Effector memory CD4-positive, alpha-beta T cell (primary cell): ENCODE data around the gene STON2.

ENCODE experiments used
- DNase-seq, 3 donors: peaks; one replicate each; pipeline ENCODE4 v3.0.0-alpha.2; 2020
- H3K27ac ChIP-seq: 2 replicates; pipeline ENCODE4 v1.7.0; 2013; ENCODE audit warnings: mild to moderate bottlenecking, low read length, moderate library complexity; ENCODE audit not compliant: insufficient read depth, poor library complexity, severe bottlenecking
- H3K27me3 ChIP-seq: replicated peaks from 2 replicates; pipeline ENCODE4 v1.7.0; 2013; ENCODE audit warnings: mild to moderate bottlenecking, low read length; ENCODE audit not compliant: insufficient read depth, control insufficient read depth, poor library complexity, severe bottlenecking
- H3K36me3 ChIP-seq: 2 replicates; pipeline ENCODE4 v1.7.0; 2013; ENCODE audit warnings: mild to moderate bottlenecking, low read length, moderate library complexity; ENCODE audit not compliant: control insufficient read depth, insufficient read depth
- H3K4me1 ChIP-seq: 2 replicates; pipeline ENCODE4 v1.7.0; 2013; ENCODE audit warnings: low read length, mild to moderate bottlenecking; ENCODE audit not compliant: control insufficient read depth, insufficient read depth, poor library complexity, severe bottlenecking
- H3K4me3 ChIP-seq: 2 replicates; pipeline ENCODE4 v1.7.0; 2013; ENCODE audit warnings: low read length, low read depth, mild to moderate bottlenecking; ENCODE audit not compliant: insufficient read depth, poor library complexity, severe bottlenecking
- H3K9me3 ChIP-seq: 2 replicates; pipeline ENCODE4 v1.7.0; 2013; ENCODE audit warnings: mild to moderate bottlenecking, low read length, moderate library complexity; ENCODE audit not compliant: control insufficient read depth

Gene STON2

GRCh38 chr14:81289516-81289915 lies 110.6 kb downstream of the STON2 start:
- Histone ChIP-seq H3K4me3 (no peak overlapping the region), H3K9me3 (no peaks in the 10 kb centered on the region), H3K27me3 (no peaks in the 10 kb centered on the region), H3K36me3 (no peaks in the 10 kb centered on the region), H3K4me1 (no peaks in the 10 kb centered on the region), H3K27ac (no peak overlapping the region)
- no peak for DNase-seq

GRCh38 chr14:81286574-81287370 lies 113.4 kb downstream of the STON2 start:
- no peak for DNase-seq

GRCh38 chr14:81285245-81285644 lies 114.9 kb downstream of the STON2 start:
- Histone ChIP-seq H3K9me3 (no peaks in the 10 kb centered on the region), H3K36me3 (no peaks in the 10 kb centered on the region), H3K4me3 (no peak overlapping the region), H3K27ac (no peak overlapping the region), H3K4me1 (no peaks in the 10 kb centered on the region), H3K27me3 (no peaks in the 10 kb centered on the region)
- DNase-seq = no peak

More at GRCh38 chr14:81286574-81287370, 113.4 kb downstream of the STON2 start:
- Histone ChIP-seq H3K36me3 (no peaks in the 10 kb centered on the region), H3K4me1 (no peaks in the 10 kb centered on the region), H3K27ac (no peak overlapping the region), H3K9me3 (no peaks in the 10 kb centered on the region), H3K4me3 (no peak overlapping the region), H3K27me3 (no peaks in the 10 kb centered on the region)

- no peaks in the 10 kb centered on the region for H3K36me3 ChIP-seq
- no peak for DNase-seq
- no peaks in the 10 kb centered on the region for H3K4me1 ChIP-seq
- no peak overlapping the region for H3K4me3 ChIP-seq
- H3K9me3 ChIP-seq = no peaks in the 10 kb centered on the region
- no peak overlapping the region for H3K27ac ChIP-seq
- H3K27me3 ChIP-seq = no peaks in the 10 kb centered on the region
These were observed 118.8 kb downstream of the STON2 start for GRCh38 chr14:81281332-81281731.

- H3K36me3 ChIP-seq = no peaks in the 10 kb centered on the region
- DNase-seq = no peak
- H3K4me1 ChIP-seq = no peaks in the 10 kb centered on the region
- H3K9me3 ChIP-seq = no peaks in the 10 kb centered on the region
- no peak overlapping the region for H3K4me3 ChIP-seq
- no peak overlapping the region for H3K27ac ChIP-seq
- H3K27me3 ChIP-seq = no peaks in the 10 kb centered on the region
These were observed 119.9 kb downstream of the STON2 start for GRCh38 chr14:81280136-81280791.

GRCh38 chr14:81277096-81277495 lies 123.0 kb downstream of the STON2 start:
- no peaks in the 10 kb centered on the region for H3K27me3 ChIP-seq
- H3K27ac ChIP-seq = no peak overlapping the region
- no peaks in the 10 kb centered on the region for H3K4me1 ChIP-seq
- no peaks in the 10 kb centered on the region for H3K9me3 ChIP-seq
- DNase-seq = no peak
- no peaks in the 10 kb centered on the region for H3K36me3 ChIP-seq
- H3K4me3 ChIP-seq = no peak overlapping the region

- Histone ChIP-seq H3K4me1 (no peaks in the 10 kb centered on the region), H3K27ac (no peak overlapping the region), H3K9me3 (no peaks in the 10 kb centered on the region), H3K36me3 (no peaks in the 10 kb centered on the region), H3K27me3 (no peaks in the 10 kb centered on the region), H3K4me3 (no peak overlapping the region)
- no peak for DNase-seq
These were observed 123.8 kb downstream of the STON2 start for GRCh38 chr14:81276073-81277069.

GRCh38 chr14:81275305-81276072 lies 124.6 kb downstream of the STON2 start:
- Histone ChIP-seq H3K27me3 (no peaks in the 10 kb centered on the region), H3K36me3 (no peaks in the 10 kb centered on the region), H3K27ac (no peak overlapping the region), H3K4me1 (no peaks in the 10 kb centered on the region), H3K9me3 (no peaks in the 10 kb centered on the region), H3K4me3 (no peak overlapping the region)
- no peak for DNase-seq

- no peaks in the 10 kb centered on the region for H3K27me3 ChIP-seq
- no peaks in the 10 kb centered on the region for H3K4me1 ChIP-seq
- H3K9me3 ChIP-seq = no peaks in the 10 kb centered on the region
- no peak for DNase-seq
- H3K4me3 ChIP-seq = no peak overlapping the region
- H3K36me3 ChIP-seq = no peaks in the 10 kb centered on the region
- H3K27ac ChIP-seq = no peak overlapping the region
These were observed 126.1 kb downstream of the STON2 start for GRCh38 chr14:81273961-81274575.
